Measurements from ENCODE around the gene EXOC1. TPM values are rescaled to one million over a fixed set of nuclear protein-coding genes. Genes with fewer than 3 reads are reported as not detected.

EXOC1 gene
- total and polyA plus RNA-seq, 10 of the 15 experiments (the other 5 are each of a cell fraction or from before 2014, with no cell fraction given): 11.8 to 36.6 (median 21.1) TPM

DNA sequence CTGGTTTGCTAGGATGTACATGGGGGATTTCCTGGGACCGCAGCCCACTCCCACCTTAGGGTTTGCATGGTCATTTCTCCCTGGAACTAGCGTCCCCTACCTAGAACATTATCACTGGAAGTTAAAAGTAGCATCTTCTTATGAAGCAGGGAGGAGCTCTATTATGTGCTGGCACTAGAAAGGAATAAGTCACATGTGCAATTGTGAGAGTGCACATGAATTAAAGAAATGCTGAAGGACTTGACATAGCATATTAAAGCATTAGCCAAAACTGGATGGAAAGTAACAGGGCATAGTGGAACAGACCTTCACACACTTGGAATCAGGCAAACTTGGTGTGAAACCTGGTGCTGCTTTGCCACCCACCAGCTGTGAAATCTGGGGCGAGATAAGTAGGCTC is 31.1 kb upstream of the EXOC1 start (continued):
- no peak for TF ChIP-seq SKIL (IDR thresholded peaks at IDR 0.05; ENCODE audit: low read depth, poor library complexity, severe bottlenecking)
- no peak for TF ChIP-seq ZBTB33 (IDR thresholded peaks at IDR 0.05)
- no peak for TF ChIP-seq CTCF (IDR thresholded peaks at IDR 0.05 in 2 of 3, conservative IDR thresholded peaks at IDR 0.05 in 1 of 3; ENCODE audit: control insufficient read depth in 2 of 3, extremely low read depth in 1 of 3, insufficient read depth in 1 of 3, low read depth in 3 of 3, low read length in 3 of 3)
- TF ChIP-seq E2F8 (IDR thresholded peaks at IDR 0.05; ENCODE audit: low read depth, partially characterized antibody): no peak
- no peak for TF ChIP-seq BACH1 (IDR thresholded peaks at IDR 0.05; ENCODE audit: borderline replicate concordance)
- TF ChIP-seq CBX5 (IDR thresholded peaks at IDR 0.05; ENCODE audit: low read depth): no peak
- no peak for TF ChIP-seq MEF2B (IDR thresholded peaks at IDR 0.05; ENCODE audit: partially characterized antibody, poor library complexity, severe bottlenecking)

Data from GM12878 (cell line).